ENCODE data around the gene SNX15.

SNX15 gene

DNA sequence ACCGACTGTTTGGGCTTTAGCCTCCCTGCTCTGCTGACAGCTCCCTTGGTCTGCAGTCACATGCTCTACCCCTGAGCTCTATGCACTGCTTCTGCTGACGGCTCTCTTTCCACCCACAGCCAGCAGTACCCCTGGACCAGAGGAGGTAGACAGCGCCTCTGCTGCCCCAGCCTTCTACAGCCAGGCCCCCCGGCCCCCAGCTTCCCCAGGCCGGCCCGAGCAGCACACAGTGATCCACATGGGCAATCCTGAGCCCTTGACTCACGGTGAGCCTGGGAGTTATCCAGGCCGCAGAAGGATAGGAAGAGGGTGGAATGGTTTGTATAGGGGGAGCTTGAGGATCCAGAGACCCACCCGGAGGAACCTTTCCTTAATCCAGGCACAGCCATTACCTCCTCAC, 59.6 kb downstream of the SNX15 start:
- no peak for DNase-seq

- no peak for DNase-seq
Measured at GRCh38 chr11:65087216-65087615, 60.0 kb downstream of the SNX15 start.

DNA sequence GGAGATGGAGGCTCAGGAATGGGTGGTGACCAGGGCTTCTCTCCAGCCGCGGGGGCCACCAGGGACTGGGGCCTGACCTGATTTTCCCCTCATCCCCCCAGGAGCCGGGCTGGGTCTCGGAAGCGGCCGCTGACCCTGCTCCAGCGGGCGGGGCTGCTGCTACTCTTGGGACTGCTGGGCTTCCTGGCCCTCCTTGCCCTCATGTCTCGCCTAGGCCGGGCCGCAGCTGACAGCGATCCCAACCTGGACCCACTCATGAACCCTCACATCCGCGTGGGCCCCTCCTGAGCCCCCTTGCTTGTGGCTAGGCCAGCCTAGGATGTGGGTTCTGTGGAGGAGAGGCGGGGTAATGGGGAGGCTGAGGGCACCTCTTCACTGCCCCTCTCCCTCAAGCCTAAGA, 60.6 kb downstream of the SNX15 start:
- no peak for DNase-seq

- DNase-seq, result no peak
Measured at GRCh38 chr11:65089621-65090020, 62.4 kb downstream of the SNX15 start.

Data from activated CD4-positive, alpha-beta T cell treated with anti-CD3 and anti-CD28 coated beads, Interleukin-2, amount 50 U/mL, for 16 hours (primary cell).